Mononuclear cell (primary cell): ENCODE measurements around the gene SCMH1. TPM values are rescaled to one million over a fixed set of nuclear protein-coding genes. Genes with fewer than 3 reads are reported as not detected.
"Not testable (repeated sequence)": the region's sequence is repeated elsewhere in the genome, so short reads cannot be mapped to it uniquely, and the experiment has no call there.

Experiments used
- H3K27me3 ChIP-seq: 2 replicates; pipeline ENCODE4 v1.6.0; 2011; ENCODE audit warnings: low read length, control low read depth; ENCODE audit not compliant: insufficient read depth
- H3K4me1 ChIP-seq: 2 replicates; pipeline ENCODE4 v1.5.1; 2011; ENCODE audit warnings: mild to moderate bottlenecking, low read length, control low read depth; ENCODE audit not compliant: insufficient read depth
- H3K4me3 ChIP-seq: 2 replicates; pipeline ENCODE4 v1.5.1; 2011; ENCODE audit warnings: mild to moderate bottlenecking, low read length, moderate library complexity
- H3K9me3 ChIP-seq: 2 replicates; pipeline ENCODE4 v1.5.1; 2011; ENCODE audit warnings: low read depth, mild to moderate bottlenecking, control low read depth, low read length
- total RNA-seq: library from RNA; depleted of rRNA; stranded (reverse); fragments of >200 nt; gene quantifications from one replicate; pipeline ENCODE4 v1.2.3, GENCODE V29; 2012

Gene SCMH1
- total RNA-seq, 1 donor, result 13.5 TPM

- no peaks in the 10 kb centered on the region for H3K4me1 ChIP-seq
- H3K4me3 ChIP-seq, result no peak overlapping the region
- H3K27me3 ChIP-seq, result no peaks in the 10 kb centered on the region
- no peaks in the 10 kb centered on the region for H3K9me3 ChIP-seq
Measured at GRCh38 chr1:41160498-41161110, 81.5 kb downstream of the SCMH1 start.

GRCh38 chr1:41158966-41159365 lies 83.1 kb downstream of the SCMH1 start:
- Histone ChIP-seq H3K27me3 (no peaks in the 10 kb centered on the region), H3K4me1 (no peaks in the 10 kb centered on the region), H3K4me3 (no peak overlapping the region)

GRCh38 chr1:41158147-41158875 lies 83.8 kb downstream of the SCMH1 start:
- no peak overlapping the region for H3K4me3 ChIP-seq
- no peaks in the 10 kb centered on the region for H3K27me3 ChIP-seq
- H3K9me3 ChIP-seq, result no peaks in the 10 kb centered on the region
- no peaks in the 10 kb centered on the region for H3K4me1 ChIP-seq

More at GRCh38 chr1:41158966-41159365, 83.1 kb downstream of the SCMH1 start:
- H3K9me3 ChIP-seq, result no peaks in the 10 kb centered on the region

GRCh38 chr1:41155105-41155504 lies 87.0 kb downstream of the SCMH1 start:
- no peaks in the 10 kb centered on the region for H3K9me3 ChIP-seq
- H3K4me3 ChIP-seq, result no peak overlapping the region
- H3K4me1 ChIP-seq, result no peaks in the 10 kb centered on the region
- H3K27me3 ChIP-seq, result no peaks in the 10 kb centered on the region

GRCh38 chr1:41153750-41154274 lies 88.3 kb downstream of the SCMH1 start:
- no peak overlapping the region for H3K4me3 ChIP-seq
- no peaks in the 10 kb centered on the region for H3K4me1 ChIP-seq
- no peaks in the 10 kb centered on the region for H3K9me3 ChIP-seq
- no peaks in the 10 kb centered on the region for H3K27me3 ChIP-seq

- Histone ChIP-seq H3K27me3 (no peaks in the 10 kb centered on the region), H3K4me1 (no peaks in the 10 kb centered on the region), H3K4me3 (no peak overlapping the region), H3K9me3 (no peaks in the 10 kb centered on the region)
Measured at GRCh38 chr1:41152622-41153044, 89.5 kb downstream of the SCMH1 start.

- Histone ChIP-seq H3K9me3 (no peaks in the 10 kb centered on the region), H3K27me3 (no peaks in the 10 kb centered on the region), H3K4me3 (no peak overlapping the region), H3K4me1 (no peaks in the 10 kb centered on the region)
Measured at GRCh38 chr1:41151846-41152245, 90.3 kb downstream of the SCMH1 start.

- no peak overlapping the region for H3K4me3 ChIP-seq
- no peaks in the 10 kb centered on the region for H3K9me3 ChIP-seq
- H3K4me1 ChIP-seq, result no peaks in the 10 kb centered on the region
- H3K27me3 ChIP-seq, result no peaks in the 10 kb centered on the region
Measured at GRCh38 chr1:41149570-41149969, 92.5 kb downstream of the SCMH1 start.

- H3K4me3 ChIP-seq, result no peak overlapping the region
- no peaks in the 10 kb centered on the region for H3K4me1 ChIP-seq
- H3K27me3 ChIP-seq, result no peaks in the 10 kb centered on the region
- peaks cover 6% of the 10 kb centered on the region for H3K9me3 ChIP-seq
Measured at GRCh38 chr1:41144285-41144684, 97.8 kb downstream of the SCMH1 start.

GRCh38 chr1:41138549-41138948 lies 103.6 kb downstream of the SCMH1 start:
- Histone ChIP-seq H3K4me1 (no peaks in the 10 kb centered on the region), H3K4me3 (no peak overlapping the region), H3K27me3 (no peaks in the 10 kb centered on the region), H3K9me3 (peaks cover 6% of the 10 kb centered on the region)

- H3K9me3 ChIP-seq, result no peaks in the 10 kb centered on the region
- H3K27me3 ChIP-seq, result no peaks in the 10 kb centered on the region
- H3K4me1 ChIP-seq, result no peaks in the 10 kb centered on the region
- H3K4me3 ChIP-seq, result no peak overlapping the region
Measured at GRCh38 chr1:41135196-41135947, 106.7 kb downstream of the SCMH1 start.

- not testable (repeated sequence) for H3K27me3 ChIP-seq, H3K9me3 ChIP-seq, H3K4me1 ChIP-seq, H3K4me3 ChIP-seq
Measured at GRCh38 chr1:41134325-41134724, 107.8 kb downstream of the SCMH1 start.

- Histone ChIP-seq H3K4me3 (no peak overlapping the region), H3K27me3 (no peaks in the 10 kb centered on the region), H3K9me3 (no peaks in the 10 kb centered on the region), H3K4me1 (no peaks in the 10 kb centered on the region)
Measured at GRCh38 chr1:41122851-41123518, 119.1 kb downstream of the SCMH1 start.

- no peaks in the 10 kb centered on the region for H3K4me1 ChIP-seq
- no peaks in the 10 kb centered on the region for H3K27me3 ChIP-seq
- no peaks in the 10 kb centered on the region for H3K9me3 ChIP-seq
- H3K4me3 ChIP-seq, result no peak overlapping the region
Measured at GRCh38 chr1:41122148-41122547, 120.0 kb downstream of the SCMH1 start.

GRCh38 chr1:41118645-41119044 lies 123.5 kb downstream of the SCMH1 start:
- Histone ChIP-seq H3K27me3 (no peaks in the 10 kb centered on the region), H3K9me3 (no peaks in the 10 kb centered on the region), H3K4me1 (no peaks in the 10 kb centered on the region), H3K4me3 (no peak overlapping the region)
